K562 (cell line): ENCODE results near the gene PSMA2. TPM values are rescaled to one million over a fixed set of nuclear protein-coding genes. Genes with fewer than 3 reads are reported as not detected.
A peak's percentile ranks its signal among the peaks of the same experiment; 100 is the strongest.

Source experiments
- ATAC-seq: fragments of 200-7000 bp; cut with Tn5 transposase; 3 replicates; pipeline ENCODE4 v1.9.1; 2020; ENCODE audit warnings: moderate library complexity
- BruUV-seq: library from RNA; stranded (reverse); fragments of 400-500 nt; replicated peaks from 2 replicates; lab custom pipeline; 2021; lab: Mats Ljungman, UMichigan
- CTCF ChIA-PET: fragments of 300-600 bp; formaldehyde crosslinking; extraction: SDS; loops from one replicate; lab custom pipeline; 2021; ENCODE audit warnings: low intra/inter-chr PET ratio; lab: Yijun Ruan, JAX
- POLR2A ChIA-PET: fragments of 300-600, 350-650 bp; sonication (Branson Sonifier 250); formaldehyde crosslinking; extraction: SDS; loops from one replicate; lab custom pipeline; 2021; ENCODE audit warnings: antibody characterized with exemption, inconsistent platforms; lab: Yijun Ruan, JAX
- DNase-seq, 4 experiments: peaks; one replicate each; pipeline versions ENCODE4 v3.0.0 to v3.0.0-alpha.2; 2011 to 2018; ENCODE audit warnings: low spot score in 3 of 4, mixed read lengths in 3 of 4; ENCODE audit errors: extremely low read depth in 1 of 4
- FAIRE-seq: peaks from 2 replicates; lab custom pipeline; 2011; peaks lifted over from hg19 to GRCh38; lab: Jason Lieb, UNC
- H2AFZ ChIP-seq: 2 replicates; pipeline ENCODE4 v1.6.0; 2011; ENCODE audit warnings: low read depth, low read length, control low read depth, inconsistent platforms
- H3K27ac ChIP-seq: fragments of 200-600 bp; 3 replicates; pipeline ENCODE4 v1.8.0; 2011; ENCODE audit warnings: low read depth, mild to moderate bottlenecking, control low read depth, inconsistent platforms, low read length, moderate library complexity, mixed read lengths; ENCODE audit errors: extremely low read depth
- H3K27me3 ChIP-seq, 2 experiments: fragments of 300-600 bp in 1 of 2; 2 replicates in 1 of 2; 3 replicates in 1 of 2; pipeline versions ENCODE4 v1.6.0 to v1.8.0; 2011; ENCODE audit warnings: inconsistent platforms in 2 of 2, low read length in 2 of 2, mild to moderate bottlenecking in 1 of 2, mixed read lengths in 1 of 2, moderate library complexity in 1 of 2; ENCODE audit not compliant: control insufficient read depth in 2 of 2, insufficient read depth in 2 of 2
- H3K36me3 ChIP-seq: fragments of 300-600 bp; 3 replicates; pipeline ENCODE4 v1.8.0; 2011; ENCODE audit warnings: mild to moderate bottlenecking, low read length, inconsistent platforms; ENCODE audit not compliant: control insufficient read depth, insufficient read depth
- H3K4me1 ChIP-seq, 2 experiments: fragments of 200-600 bp in 1 of 2; replicated peaks in 1 of 2; 2 replicates in 1 of 2; 3 replicates in 1 of 2; pipeline versions ENCODE4 v1.5.1 to v1.8.0; 2011; ENCODE audit warnings: inconsistent platforms in 2 of 2, low read length in 2 of 2, mild to moderate bottlenecking in 1 of 2, mixed read lengths in 1 of 2, moderate library complexity in 1 of 2; ENCODE audit not compliant: control insufficient read depth in 2 of 2, insufficient read depth in 2 of 2
- H3K4me2 ChIP-seq: 2 replicates; pipeline ENCODE4 v1.6.1; 2011; ENCODE audit warnings: low read length, control low read depth, inconsistent platforms, mixed read lengths; ENCODE audit not compliant: insufficient read depth
- H3K4me3 ChIP-seq: fragments of 200-600 bp; sonication (generic), shearing (Covaris generic); 2 replicates; pipeline ENCODE4 v1.5.1; 2016; ENCODE audit warnings: control low read depth, inconsistent platforms
- H3K79me2 ChIP-seq: fragments of 200-600 bp; 3 replicates; pipeline ENCODE4 v1.8.0; 2011; ENCODE audit warnings: low read length, inconsistent platforms; ENCODE audit not compliant: control insufficient read depth, insufficient read depth
- H3K9ac ChIP-seq, 2 experiments: 2 replicates each; pipeline versions ENCODE4 v1.6.0 to v1.6.1; 2011; ENCODE audit warnings: low read depth in 2 of 2, low read length in 2 of 2, control low read depth in 1 of 2, inconsistent platforms in 1 of 2, mild to moderate bottlenecking in 1 of 2, mixed read lengths in 1 of 2; ENCODE audit not compliant: insufficient read depth in 1 of 2
- H3K9me1 ChIP-seq: one replicate; pipeline ENCODE4 v1.6.0; 2011; ENCODE audit warnings: inconsistent platforms, mild to moderate bottlenecking, low read length, moderate library complexity; ENCODE audit not compliant: control insufficient read depth, insufficient read depth
- H3K9me3 ChIP-seq: replicated peaks from 2 replicates; pipeline ENCODE4 v1.5.1; 2011; ENCODE audit warnings: low read depth, low read length, inconsistent platforms; ENCODE audit not compliant: control insufficient read depth, insufficient read depth
- H4K20me1 ChIP-seq: replicated peaks from 2 replicates; pipeline ENCODE4 v1.6.1; 2011; ENCODE audit warnings: low read length, inconsistent platforms, mixed read lengths; ENCODE audit not compliant: control insufficient read depth, insufficient read depth
- ADNP ChIP-seq: fragments of 200-800 bp; sonication (Bioruptor generic); IDR thresholded peaks from 2 replicates; pipeline ENCODE4 v1.6.1; 2016; ENCODE audit warnings: missing genetic modification characterization, missing compliant biosample characterization
- DPF2 ChIP-seq: fragments of 450-650 bp; IDR thresholded peaks from 2 replicates; pipeline ENCODE4 v1.6.1; 2016
- EHMT2 ChIP-seq: fragments of 450-650 bp; IDR thresholded peaks from 2 replicates; pipeline ENCODE4 v1.6.1; 2018; ENCODE audit warnings: antibody characterized with exemption
- ELF2 ChIP-seq: fragments of 250-450 bp; sonication (Bioruptor Pico); IDR thresholded peaks from 2 replicates; pipeline ENCODE4 v1.5.0; 2021; ENCODE audit warnings: mild to moderate bottlenecking
- GATA2 ChIP-seq: sonication (generic); formaldehyde crosslinking; IDR thresholded peaks from 2 replicates; pipeline ENCODE4 v1.4.0; 2020; ENCODE audit warnings: mild to moderate bottlenecking, missing genetic modification reagents
- HNRNPLL ChIP-seq: fragments of 200-400 bp; formaldehyde crosslinking; IDR thresholded peaks from 2 replicates; pipeline ENCODE4 v1.6.1; 2017; ENCODE audit warnings: low read length, low read depth, mild to moderate bottlenecking; ENCODE audit not compliant: poor library complexity, severe bottlenecking
- L3MBTL2 ChIP-seq: fragments of 450-650 bp; IDR thresholded peaks from 2 replicates; pipeline ENCODE4 v1.6.1; 2016; ENCODE audit warnings: mild to moderate bottlenecking, moderate library complexity
- MECOM ChIP-seq: fragments of 250-450 bp; sonication (Bioruptor Pico); IDR thresholded peaks from 2 replicates; pipeline ENCODE4 v1.8.0; 2022; ENCODE audit warnings: inconsistent platforms
- POLR2B ChIP-seq: fragments of 450-650 bp; IDR thresholded peaks from 2 replicates; pipeline ENCODE4 v1.6.1; 2018; ENCODE audit warnings: low read depth; ENCODE audit not compliant: partially characterized antibody
- PURB ChIP-seq: sonication (generic); formaldehyde crosslinking; IDR thresholded peaks from 2 replicates; pipeline ENCODE4 v1.9.0; 2021; ENCODE audit warnings: low read depth, mild to moderate bottlenecking, missing genetic modification reagents
- RBM17 ChIP-seq: fragments of 200-400 bp; formaldehyde crosslinking; IDR thresholded peaks from 2 replicates; pipeline ENCODE4 v1.6.1; 2017; ENCODE audit warnings: low read depth, mild to moderate bottlenecking, low read length, borderline replicate concordance
- RFX7 ChIP-seq: fragments of 250-450 bp; sonication (Bioruptor Pico); IDR thresholded peaks from 2 replicates; pipeline ENCODE4 v1.5.1; 2021; ENCODE audit warnings: mild to moderate bottlenecking
- RNF2 ChIP-seq: sonication (generic); IDR thresholded peaks from 2 replicates; pipeline ENCODE4 v1.6.1; 2016
- ZNF143 ChIP-seq: sonication (generic); formaldehyde crosslinking; IDR thresholded peaks from 2 replicates; pipeline ENCODE4 v1.9.0; 2022; ENCODE audit warnings: mild to moderate bottlenecking, missing genetic modification reagents
- ZNF316 ChIP-seq: fragments of 450-650 bp; IDR thresholded peaks from 2 replicates; pipeline ENCODE4 v1.6.1; 2016
- WGBS: fragments of 100-300 bp; shearing (Covaris generic); methylation state at CpG from one replicate; pipeline ENCODE4 v1.1.6; 2016; ENCODE audit warnings: low coverage, mixed read lengths; ENCODE audit not compliant: insufficient coverage; ENCODE audit errors: missing lambda C conversion rate; 5-methylcytosine and 5-hydroxymethylcytosine counted together
- in situ Hi-C: fragments of 300-500 bp; cut with MboI; formaldehyde crosslinking; loops from 4 replicates; pipeline ENCODE4 v1.15.0; 2018; ENCODE audit warnings: inconsistent platforms, mixed read lengths
- intact Hi-C: fragments of 100-400 bp; cut with micrococcal nuclease; formaldehyde crosslinking; loops from 2 replicates; pipeline ENCODE4 v1.14.2; 2022
- polyA plus RNA-seq, 8 experiments: library from polyadenylated mRNA; depleted of rRNA in 4 of 8; stranded (reverse) in 5 of 8; unstranded in 3 of 8; fragments of >200 nt; fragmentation: Nextera tagmentation in 2 of 8; fragmentation: Illumina TruSeq in 1 of 8; extraction: Ambion mirVana in 2 of 8; extraction: Trizol in 1 of 8; gene quantifications; 2 replicates each; pipeline versions ENCODE4 v1.2.1 to v1.2.3, GENCODE V29; 2011 to 2014; ENCODE audit warnings: inconsistent platforms in 1 of 8, missing spikeins in 1 of 8
- total RNA-seq, 7 experiments: library from RNA; depleted of rRNA in 6 of 7; stranded (reverse); fragments of >200 nt in 6 of 7; fragmentation: Illumina TruSeq in 2 of 7; extraction: Trizol in 2 of 7; gene quantifications; 2 replicates each; pipeline versions ENCODE4 v1.2.1 to v1.2.3, GENCODE V29; 2011 to 2021; ENCODE audit warnings: low replicate concordance in 1 of 7
- TF ChIP-seq, protein P1 (sequence below): sonication (generic); formaldehyde crosslinking; IDR thresholded peaks from 2 replicates; pipeline ENCODE4 v1.8.0; 2022; ENCODE audit warnings: mild to moderate bottlenecking, missing genetic modification reagents
- TF ChIP-seq, protein P2 (sequence below): sonication (generic); IDR thresholded peaks from 2 replicates; pipeline ENCODE4 v1.6.1; 2016
- TF ChIP-seq, protein P3 (sequence below): fragments of 450-650 bp; IDR thresholded peaks from 2 replicates; pipeline ENCODE4 v1.6.1; 2017; ENCODE audit warnings: antibody characterized with exemption, mild to moderate bottlenecking

The PSMA2 gene
- total and polyA plus RNA-seq, 9 of the 15 experiments (the other 6 are each of a cell fraction or from before 2014, with no cell fraction given): 91.7 to 1,070 (median 213) TPM

DNA sequence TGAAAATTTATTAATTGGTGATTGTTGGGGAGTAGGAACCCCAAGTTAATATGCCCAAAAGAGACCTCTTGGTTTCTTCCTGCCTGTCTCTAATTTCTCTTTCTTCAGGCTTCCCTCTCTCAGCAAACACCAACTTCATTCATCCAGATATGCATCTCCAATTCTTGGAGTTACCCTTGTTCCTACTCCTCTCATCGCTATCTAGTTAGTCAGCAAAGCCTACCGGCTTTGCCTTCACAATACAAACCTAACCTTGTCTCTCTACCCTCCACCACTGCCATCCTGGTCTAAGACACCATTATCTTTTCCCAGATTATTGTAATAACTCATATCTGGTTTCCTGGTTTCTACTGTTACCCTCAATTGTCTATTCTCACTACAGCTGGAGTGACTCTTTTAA, 48.1 kb upstream of the PSMA2 start:
- peak in 1 of 4 experiments; percentile 39 for DNase-seq
- peak; percentile 71 for ATAC-seq
- intact Hi-C loops (no loop called here), in situ Hi-C loops (no loop called here)
- H3K36me3 ChIP-seq: no peaks in the 10 kb centered on the region; the same call in 2 of the 3 replicates
- POLR2A ChIA-PET: no interaction called here
- no peaks in the 10 kb centered on the region for H3K79me2 ChIP-seq
- no TSS peak for BruUV-seq
- H3K27me3 ChIP-seq: no peaks in the 10 kb centered on the region
- H2AFZ ChIP-seq: peak overlapping the region; percentile 57
- no peak for FAIRE-seq
- H3K4me1 ChIP-seq: peaks cover 0 to 9% of the 10 kb centered on the region in 2 experiments; a peak in 3 of 5 replicates
- WGBS: 5% methylated on average over 2 of the region's 2 CpGs
- no peak overlapping the region for H3K9ac ChIP-seq
- H3K4me2 ChIP-seq: peak overlapping the region; percentile 33; the same call in 1 of the 2 replicates
- H4K20me1 ChIP-seq: no peaks in the 10 kb centered on the region
- no peaks in the 10 kb centered on the region for H3K9me1 ChIP-seq
- no peak overlapping the region for H3K4me3 ChIP-seq
- CTCF ChIA-PET: no interaction called here
- H3K27ac ChIP-seq: no peak overlapping the region
- H3K9me3 ChIP-seq: peaks cover 14% of the 10 kb centered on the region
- TF ChIP-seq GATA2 (CRISPR knock-in tag) (0 out of 2 replicates have a peak, but pooled peaks have one; percentile 30), DPF2 (peak; percentile 48; the same call in 1 of the 2 replicates), MECOM (CRISPR knock-in tag) (no peak), EHMT2 (peak; percentile 67; the same call in 1 of the 2 replicates), ELF2 (CRISPR knock-in tag) (no peak), HNRNPLL (no peak), RBM17 (no peak), RNF2 (no peak), RFX7 (no peak), POLR2B (no peak), PURB (CRISPR knock-in tag) (no peak), ZNF143 (CRISPR knock-in tag) (no peak), L3MBTL2 (no peak), ADNP (tag) (no peak), ZNF316 (no peak)
- TF ChIP-seq, protein P1, sequence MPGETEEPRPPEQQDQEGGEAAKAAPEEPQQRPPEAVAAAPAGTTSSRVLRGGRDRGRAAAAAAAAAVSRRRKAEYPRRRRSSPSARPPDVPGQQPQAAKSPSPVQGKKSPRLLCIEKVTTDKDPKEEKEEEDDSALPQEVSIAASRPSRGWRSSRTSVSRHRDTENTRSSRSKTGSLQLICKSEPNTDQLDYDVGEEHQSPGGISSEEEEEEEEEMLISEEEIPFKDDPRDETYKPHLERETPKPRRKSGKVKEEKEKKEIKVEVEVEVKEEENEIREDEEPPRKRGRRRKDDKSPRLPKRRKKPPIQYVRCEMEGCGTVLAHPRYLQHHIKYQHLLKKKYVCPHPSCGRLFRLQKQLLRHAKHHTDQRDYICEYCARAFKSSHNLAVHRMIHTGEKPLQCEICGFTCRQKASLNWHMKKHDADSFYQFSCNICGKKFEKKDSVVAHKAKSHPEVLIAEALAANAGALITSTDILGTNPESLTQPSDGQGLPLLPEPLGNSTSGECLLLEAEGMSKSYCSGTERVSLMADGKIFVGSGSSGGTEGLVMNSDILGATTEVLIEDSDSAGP (CRISPR knock-in tag): no peak
- TF ChIP-seq, protein P2, sequence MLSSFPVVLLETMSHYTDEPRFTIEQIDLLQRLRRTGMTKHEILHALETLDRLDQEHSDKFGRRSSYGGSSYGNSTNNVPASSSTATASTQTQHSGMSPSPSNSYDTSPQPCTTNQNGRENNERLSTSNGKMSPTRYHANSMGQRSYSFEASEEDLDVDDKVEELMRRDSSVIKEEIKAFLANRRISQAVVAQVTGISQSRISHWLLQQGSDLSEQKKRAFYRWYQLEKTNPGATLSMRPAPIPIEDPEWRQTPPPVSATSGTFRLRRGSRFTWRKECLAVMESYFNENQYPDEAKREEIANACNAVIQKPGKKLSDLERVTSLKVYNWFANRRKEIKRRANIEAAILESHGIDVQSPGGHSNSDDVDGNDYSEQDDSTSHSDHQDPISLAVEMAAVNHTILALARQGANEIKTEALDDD: peak; percentile 89
- TF ChIP-seq, protein P3, sequence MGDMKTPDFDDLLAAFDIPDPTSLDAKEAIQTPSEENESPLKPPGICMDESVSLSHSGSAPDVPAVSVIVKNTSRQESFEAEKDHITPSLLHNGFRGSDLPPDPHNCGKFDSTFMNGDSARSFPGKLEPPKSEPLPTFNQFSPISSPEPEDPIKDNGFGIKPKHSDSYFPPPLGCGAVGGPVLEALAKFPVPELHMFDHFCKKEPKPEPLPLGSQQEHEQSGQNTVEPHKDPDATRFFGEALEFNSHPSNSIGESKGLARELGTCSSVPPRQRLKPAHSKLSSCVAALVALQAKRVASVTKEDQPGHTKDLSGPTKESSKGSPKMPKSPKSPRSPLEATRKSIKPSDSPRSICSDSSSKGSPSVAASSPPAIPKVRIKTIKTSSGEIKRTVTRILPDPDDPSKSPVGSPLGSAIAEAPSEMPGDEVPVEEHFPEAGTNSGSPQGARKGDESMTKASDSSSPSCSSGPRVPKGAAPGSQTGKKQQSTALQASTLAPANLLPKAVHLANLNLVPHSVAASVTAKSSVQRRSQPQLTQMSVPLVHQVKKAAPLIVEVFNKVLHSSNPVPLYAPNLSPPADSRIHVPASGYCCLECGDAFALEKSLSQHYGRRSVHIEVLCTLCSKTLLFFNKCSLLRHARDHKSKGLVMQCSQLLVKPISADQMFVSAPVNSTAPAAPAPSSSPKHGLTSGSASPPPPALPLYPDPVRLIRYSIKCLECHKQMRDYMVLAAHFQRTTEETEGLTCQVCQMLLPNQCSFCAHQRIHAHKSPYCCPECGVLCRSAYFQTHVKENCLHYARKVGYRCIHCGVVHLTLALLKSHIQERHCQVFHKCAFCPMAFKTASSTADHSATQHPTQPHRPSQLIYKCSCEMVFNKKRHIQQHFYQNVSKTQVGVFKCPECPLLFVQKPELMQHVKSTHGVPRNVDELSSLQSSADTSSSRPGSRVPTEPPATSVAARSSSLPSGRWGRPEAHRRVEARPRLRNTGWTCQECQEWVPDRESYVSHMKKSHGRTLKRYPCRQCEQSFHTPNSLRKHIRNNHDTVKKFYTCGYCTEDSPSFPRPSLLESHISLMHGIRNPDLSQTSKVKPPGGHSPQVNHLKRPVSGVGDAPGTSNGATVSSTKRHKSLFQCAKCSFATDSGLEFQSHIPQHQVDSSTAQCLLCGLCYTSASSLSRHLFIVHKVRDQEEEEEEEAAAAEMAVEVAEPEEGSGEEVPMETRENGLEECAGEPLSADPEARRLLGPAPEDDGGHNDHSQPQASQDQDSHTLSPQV: 0 out of 2 replicates have a peak, but pooled peaks have one; percentile 22
